Measurements from ENCODE around the gene DDX27. TPM values are rescaled to one million over a fixed set of nuclear protein-coding genes. Genes with fewer than 3 reads are reported as not detected.
A peak's percentile ranks its signal among the peaks of the same experiment; 100 is the strongest.

DDX27 gene
- total RNA-seq, 1 donor from 2014 or later, result 54.0 TPM

DNA sequence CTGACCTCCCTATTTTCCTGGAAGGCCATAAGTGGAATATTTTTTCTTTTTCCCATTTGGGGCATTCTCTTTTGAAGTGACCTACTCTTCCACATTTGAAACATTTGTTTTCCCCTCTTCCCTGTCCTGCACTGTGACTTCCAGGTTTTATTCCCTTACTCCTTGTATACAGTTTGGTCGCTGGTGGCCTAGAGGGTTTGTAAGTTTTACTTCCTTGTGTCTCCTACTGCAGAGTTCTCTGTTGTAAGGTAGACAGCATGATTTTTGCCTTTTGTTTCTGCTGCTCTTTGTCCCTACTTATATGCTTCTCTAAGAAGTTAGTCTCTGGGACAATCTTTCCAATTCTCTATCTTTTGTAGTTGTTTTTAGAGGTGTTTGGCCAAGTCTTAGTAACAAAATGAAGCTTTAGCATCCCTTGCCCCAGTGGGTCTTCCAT lies 66.0 kb downstream of the DDX27 start:
- H3K4me1 Mint-ChIP-seq (ENCODE audit: low read depth), result peaks cover 67% of the 10 kb centered on the region
- H3K36me3 Mint-ChIP-seq (ENCODE audit: low read depth), result peaks cover 100% of the 10 kb centered on the region
- H3K27ac Mint-ChIP-seq, result no peak overlapping the region
- H3K4me3 Mint-ChIP-seq (ENCODE audit: low read depth), result peak overlapping the region; percentile 7
- peaks cover 68% of the 10 kb centered on the region for H3K9me3 Mint-ChIP-seq
- DNase-seq (ENCODE audit: low spot score), result no peak
- intact Hi-C loops (cut with micrococcal nuclease), result no loop called here
- no peaks in the 10 kb centered on the region for H3K27me3 Mint-ChIP-seq (ENCODE audit: low read depth)

DNA sequence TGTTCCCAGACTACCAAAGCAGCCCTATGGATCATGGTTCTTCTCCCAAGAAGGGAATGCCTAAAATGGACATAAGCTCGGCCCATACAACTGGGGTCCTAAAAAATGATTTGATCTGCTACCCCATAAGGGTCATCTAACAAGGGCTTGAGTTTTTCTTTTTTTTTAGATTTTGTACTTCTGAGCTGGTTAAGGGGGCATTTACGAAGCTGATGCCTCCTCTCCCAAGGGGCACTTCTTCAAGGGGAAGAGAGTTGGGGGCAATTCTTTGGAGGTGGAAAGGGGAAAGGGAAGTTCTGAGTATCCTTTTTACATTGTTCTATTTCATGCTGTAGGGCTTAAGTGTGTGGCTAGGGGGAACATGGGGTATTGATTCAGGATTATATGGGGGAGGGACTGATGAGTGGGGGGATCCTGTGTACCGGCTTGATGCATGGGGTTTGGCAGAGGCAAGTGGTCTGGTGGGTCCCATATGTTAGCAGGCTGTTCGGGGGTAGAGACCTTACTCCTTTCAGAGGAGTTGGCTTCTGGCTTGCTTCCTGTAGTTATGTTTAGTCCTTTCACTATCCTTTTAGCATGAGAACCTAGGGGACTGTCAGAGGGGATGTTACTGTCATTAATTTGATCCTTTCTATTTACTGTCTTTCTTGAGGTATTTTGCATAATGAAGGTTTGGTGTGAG lies 66.7 kb downstream of the DDX27 start:
- intact Hi-C loops (cut with micrococcal nuclease), result no loop called here
- Mint-ChIP-seq H3K36me3 (ENCODE audit: low read depth) (peaks cover 100% of the 10 kb centered on the region), H3K4me1 (ENCODE audit: low read depth) (peaks cover 63% of the 10 kb centered on the region), H3K27me3 (ENCODE audit: low read depth) (no peaks in the 10 kb centered on the region), H3K27ac (peak overlapping the region; percentile 51), H3K4me3 (ENCODE audit: low read depth) (peak overlapping the region; percentile 17), H3K9me3 (peaks cover 61% of the 10 kb centered on the region)
- DNase-seq (ENCODE audit: low spot score), result no peak

DNA sequence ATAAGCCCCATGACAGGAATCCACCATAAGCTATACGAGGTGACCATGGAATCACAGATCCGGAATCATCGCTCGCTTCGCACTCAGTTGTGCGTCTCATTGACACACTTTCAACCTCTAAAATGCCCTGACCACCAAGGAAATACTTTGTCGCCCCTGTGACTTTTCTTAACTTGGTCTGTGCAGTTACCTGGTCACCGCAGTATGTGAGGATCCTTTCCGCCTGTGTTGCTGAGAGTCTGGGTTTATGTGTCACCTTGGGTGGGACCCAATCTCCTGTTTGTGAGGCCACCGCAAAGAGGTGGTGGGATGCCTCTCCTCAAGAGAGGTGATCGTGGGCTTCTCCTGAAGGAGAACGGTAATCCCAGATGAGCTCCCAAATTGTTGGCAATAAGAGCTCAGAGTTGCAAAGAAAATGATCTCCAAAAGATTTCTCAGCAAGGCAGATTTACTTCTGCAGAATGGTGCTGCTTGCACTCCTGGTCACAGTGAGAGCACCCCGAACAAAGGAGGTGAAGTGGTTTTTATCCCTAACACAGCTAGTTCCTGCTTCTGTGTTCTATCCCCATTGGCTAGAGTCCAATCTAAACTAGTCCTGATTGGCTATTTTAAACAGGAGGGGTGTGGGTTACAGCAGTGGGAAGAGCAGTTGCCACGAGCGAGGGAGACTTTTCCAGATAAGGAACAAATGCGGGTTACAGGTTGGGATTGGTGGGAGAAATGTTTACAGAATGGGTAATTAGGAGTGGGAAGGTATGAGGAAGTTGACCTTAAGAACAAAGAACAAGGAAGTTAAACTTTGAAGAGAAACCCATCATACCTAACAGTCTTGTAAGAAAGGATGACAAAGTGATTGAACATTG lies 67.7 kb downstream of the DDX27 start:
- peaks cover 53% of the 10 kb centered on the region for H3K4me1 Mint-ChIP-seq (ENCODE audit: low read depth)
- no peaks in the 10 kb centered on the region for H3K27me3 Mint-ChIP-seq (ENCODE audit: low read depth)
- H3K9me3 Mint-ChIP-seq, result peaks cover 51% of the 10 kb centered on the region
- intact Hi-C loops (cut with micrococcal nuclease), result no loop called here
- peak overlapping the region; percentile 3 for H3K4me3 Mint-ChIP-seq (ENCODE audit: low read depth)
- H3K27ac Mint-ChIP-seq, result peak overlapping the region; percentile 61
- no peak for DNase-seq (ENCODE audit: low spot score)
- peaks cover 99% of the 10 kb centered on the region for H3K36me3 Mint-ChIP-seq (ENCODE audit: low read depth)

DNA sequence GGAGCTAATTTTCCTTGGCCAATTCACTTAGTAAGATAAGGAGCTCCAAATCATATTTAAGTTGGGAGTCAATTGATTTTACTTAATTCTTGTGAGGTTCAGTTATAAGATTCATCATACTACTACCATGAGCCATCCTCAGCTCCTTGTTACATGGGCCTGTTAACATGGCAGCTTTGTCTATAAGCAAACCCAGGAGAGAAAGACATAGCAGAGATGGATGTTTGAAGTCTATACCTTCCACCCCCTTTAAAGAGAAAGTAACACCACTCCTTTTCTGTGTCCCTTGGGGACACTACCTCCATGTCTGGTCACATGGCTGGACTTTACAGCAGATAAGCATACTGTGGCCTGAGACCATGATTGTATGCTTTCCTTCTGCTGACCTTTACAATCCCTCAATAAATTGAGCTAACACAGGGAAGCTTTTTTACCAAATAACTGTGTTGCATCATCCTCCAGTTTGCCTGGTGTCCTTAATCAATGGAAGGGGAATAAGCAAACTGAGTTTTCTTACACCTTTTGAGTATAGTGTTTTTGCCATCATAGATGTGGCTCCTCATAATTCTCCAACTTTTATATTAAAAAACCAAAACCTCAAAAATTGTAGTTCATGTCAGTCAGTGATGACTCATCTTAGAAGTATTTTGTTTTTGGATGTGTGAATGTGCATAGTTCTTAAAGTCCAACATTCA lies 68.5 kb downstream of the DDX27 start:
- Mint-ChIP-seq H3K4me1 (ENCODE audit: low read depth) (peaks cover 46% of the 10 kb centered on the region), H3K27ac (peak overlapping the region; percentile 15), H3K9me3 (peaks cover 44% of the 10 kb centered on the region), H3K4me3 (ENCODE audit: low read depth) (peak overlapping the region; percentile 3), H3K36me3 (ENCODE audit: low read depth) (peaks cover 97% of the 10 kb centered on the region), H3K27me3 (ENCODE audit: low read depth) (no peaks in the 10 kb centered on the region)
- DNase-seq (ENCODE audit: low spot score), result no peak
- intact Hi-C loops (cut with micrococcal nuclease), result no loop called here

DNA sequence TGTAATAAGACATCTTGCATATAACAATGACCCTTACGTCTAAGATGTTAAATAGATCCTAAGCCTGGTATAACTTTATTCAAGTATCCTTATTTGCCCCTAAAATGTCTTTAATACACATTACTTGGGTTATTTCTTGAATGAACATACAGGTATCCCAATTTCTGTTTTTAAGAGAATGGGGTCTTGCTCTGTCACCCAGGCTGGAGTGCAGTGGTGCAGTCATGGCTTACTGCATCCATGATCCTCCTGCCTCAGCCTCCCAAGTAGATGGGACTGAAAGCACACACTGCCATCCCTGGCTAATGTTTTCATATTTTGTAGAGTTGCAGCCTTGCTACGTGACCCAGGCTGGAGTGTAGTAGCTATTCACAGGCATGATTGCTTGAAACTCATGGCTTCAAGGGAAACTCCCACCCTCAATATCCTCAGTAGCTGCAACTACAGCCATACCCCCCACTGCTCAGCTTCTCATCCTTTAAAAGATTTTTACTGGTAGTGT lies 69.1 kb downstream of the DDX27 start:
- Mint-ChIP-seq H3K27ac (peak overlapping the region; percentile 15), H3K36me3 (ENCODE audit: low read depth) (peaks cover 97% of the 10 kb centered on the region), H3K4me1 (ENCODE audit: low read depth) (peaks cover 40% of the 10 kb centered on the region), H3K27me3 (ENCODE audit: low read depth) (no peaks in the 10 kb centered on the region), H3K9me3 (peaks cover 39% of the 10 kb centered on the region), H3K4me3 (ENCODE audit: low read depth) (no peak overlapping the region)
- DNase-seq (ENCODE audit: low spot score), result no peak
- intact Hi-C loops (cut with micrococcal nuclease), result no loop called here

DNA sequence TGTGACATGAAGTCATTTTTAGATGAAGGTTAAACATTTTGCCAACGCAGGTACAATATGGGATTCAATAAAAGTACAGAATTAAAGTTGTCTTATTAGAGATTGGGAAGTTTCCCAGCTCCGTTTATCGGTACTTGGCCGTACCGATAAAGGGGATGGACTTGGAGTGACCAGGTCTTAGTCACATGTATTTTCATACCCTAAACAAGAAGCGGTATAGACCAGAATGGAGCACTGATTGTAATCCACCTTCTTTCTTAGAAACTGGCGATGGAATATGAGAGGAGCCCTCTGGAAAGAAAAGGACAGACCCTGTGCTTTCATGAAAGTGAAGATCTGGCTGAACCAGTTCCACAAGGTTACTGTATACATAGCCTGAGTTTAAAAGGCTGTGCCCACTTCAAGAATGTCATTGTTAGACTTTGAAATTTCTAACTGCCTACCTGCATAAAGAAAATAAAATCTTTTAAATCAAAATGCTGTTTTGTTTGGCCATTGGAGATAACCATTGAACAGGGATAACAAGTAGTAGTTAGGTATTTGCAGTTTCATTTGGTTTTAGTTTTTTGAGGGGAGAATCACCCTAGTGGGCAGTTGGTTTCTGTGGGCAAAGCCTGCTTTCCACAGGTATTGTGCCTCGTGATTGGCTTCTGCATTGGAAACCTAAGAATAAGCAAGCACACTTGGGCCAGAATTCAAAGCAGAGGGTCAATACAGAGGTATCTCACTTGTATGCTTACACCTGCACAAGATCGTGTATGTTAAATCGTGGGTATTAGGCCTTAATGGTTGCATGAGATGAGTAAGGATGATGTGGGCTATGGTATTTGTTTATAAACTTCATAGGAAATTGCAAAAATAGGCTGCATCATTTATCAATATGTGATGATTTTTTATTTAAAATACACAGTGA lies 69.8 kb downstream of the DDX27 start:
- H3K4me1 Mint-ChIP-seq (ENCODE audit: low read depth), result peaks cover 32% of the 10 kb centered on the region
- no peak for DNase-seq (ENCODE audit: low spot score)
- no peak overlapping the region for H3K4me3 Mint-ChIP-seq (ENCODE audit: low read depth)
- intact Hi-C loops (cut with micrococcal nuclease), result no loop called here
- peaks cover 31% of the 10 kb centered on the region for H3K9me3 Mint-ChIP-seq
- peaks cover 95% of the 10 kb centered on the region for H3K36me3 Mint-ChIP-seq (ENCODE audit: low read depth)
- no peak overlapping the region for H3K27ac Mint-ChIP-seq
- H3K27me3 Mint-ChIP-seq (ENCODE audit: low read depth), result no peaks in the 10 kb centered on the region

DNA sequence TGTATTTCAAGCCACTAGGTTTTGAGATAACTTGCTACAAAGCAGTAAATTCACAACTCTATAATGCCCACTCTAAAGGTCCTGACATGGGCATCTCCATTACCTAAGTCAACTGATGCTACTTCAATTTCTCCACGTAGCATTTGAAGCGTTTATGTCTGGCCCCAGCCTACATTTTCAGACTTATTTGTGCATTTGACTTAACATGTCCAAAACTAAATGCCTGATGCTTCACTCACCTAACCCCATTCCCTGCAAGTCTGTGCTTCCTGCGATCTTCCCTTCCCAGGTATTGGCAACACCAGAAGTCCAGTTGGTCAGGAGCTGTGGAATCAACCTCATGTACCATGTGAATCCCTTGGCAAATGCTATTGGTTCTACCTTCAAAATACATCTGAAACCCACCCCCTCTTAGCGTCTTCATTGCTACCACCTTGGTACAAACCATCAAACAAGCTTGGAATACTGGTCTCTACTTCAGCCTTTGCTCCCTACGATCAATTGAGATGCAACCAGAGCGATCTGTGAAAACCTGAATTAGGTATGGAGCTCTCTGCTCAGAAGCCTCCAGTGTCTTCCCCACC lies 71.5 kb downstream of the DDX27 start:
- intact Hi-C loops (cut with micrococcal nuclease), result no loop called here
- no peak overlapping the region for H3K4me3 Mint-ChIP-seq (ENCODE audit: low read depth)
- peak overlapping the region; percentile 17 for H3K27ac Mint-ChIP-seq
- no peak for DNase-seq (ENCODE audit: low spot score)
- H3K9me3 Mint-ChIP-seq, result peaks cover 19% of the 10 kb centered on the region
- H3K4me1 Mint-ChIP-seq (ENCODE audit: low read depth), result peaks cover 19% of the 10 kb centered on the region
- no peaks in the 10 kb centered on the region for H3K27me3 Mint-ChIP-seq (ENCODE audit: low read depth)
- H3K36me3 Mint-ChIP-seq (ENCODE audit: low read depth), result peaks cover 92% of the 10 kb centered on the region

DNA sequence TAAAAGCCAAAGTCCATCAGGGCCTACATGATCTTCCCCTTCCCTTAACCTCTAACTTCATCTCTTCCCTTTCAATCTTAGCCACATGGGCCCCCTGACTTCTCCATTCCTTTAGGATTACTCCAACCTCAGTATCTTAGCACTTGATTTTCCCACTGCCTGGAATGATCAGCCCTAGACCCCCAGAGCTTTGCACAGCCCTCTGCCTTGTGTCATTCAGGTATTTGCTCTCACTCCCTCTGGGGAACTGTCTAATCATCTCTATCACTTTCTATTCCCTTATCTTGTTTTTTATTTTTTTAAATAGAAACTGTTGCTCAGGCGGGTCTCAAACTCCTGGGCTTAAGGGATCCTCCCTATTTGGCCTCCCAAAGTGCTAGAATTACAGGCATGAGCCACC lies 72.0 kb downstream of the DDX27 start:
- H3K27ac Mint-ChIP-seq, result peak overlapping the region; percentile 17
- H3K4me1 Mint-ChIP-seq (ENCODE audit: low read depth), result peaks cover 15% of the 10 kb centered on the region
- peaks cover 14% of the 10 kb centered on the region for H3K9me3 Mint-ChIP-seq
- no peak for DNase-seq (ENCODE audit: low spot score)
- H3K27me3 Mint-ChIP-seq (ENCODE audit: low read depth), result no peaks in the 10 kb centered on the region
- H3K4me3 Mint-ChIP-seq (ENCODE audit: low read depth), result no peak overlapping the region
- peaks cover 88% of the 10 kb centered on the region for H3K36me3 Mint-ChIP-seq (ENCODE audit: low read depth)
- intact Hi-C loops (cut with micrococcal nuclease), result no loop called here

DNA sequence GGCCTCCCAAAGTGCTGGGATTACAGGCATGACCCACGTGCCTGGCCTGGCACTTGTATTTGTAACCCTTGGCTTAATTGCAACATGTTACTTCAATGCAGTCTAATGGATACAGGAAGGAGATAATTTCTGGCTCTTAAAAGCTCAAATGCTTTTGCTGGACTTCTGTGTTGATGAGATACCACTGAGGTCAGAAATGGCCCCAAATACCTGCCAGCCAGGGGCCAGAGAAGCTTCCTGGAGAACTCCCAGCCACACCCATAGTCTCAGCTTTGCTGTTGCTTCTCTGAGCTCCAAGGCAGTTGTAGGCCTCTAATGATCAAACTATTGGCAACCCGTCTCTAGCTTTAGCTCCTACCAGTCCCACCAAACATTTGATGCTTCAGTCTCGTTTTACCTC lies 72.8 kb downstream of the DDX27 start:
- DNase-seq (ENCODE audit: low spot score), result no peak
- H3K27ac Mint-ChIP-seq, result no peak overlapping the region
- intact Hi-C loops (cut with micrococcal nuclease), result no loop called here
- no peaks in the 10 kb centered on the region for H3K27me3 Mint-ChIP-seq (ENCODE audit: low read depth)
- H3K36me3 Mint-ChIP-seq (ENCODE audit: low read depth), result peaks cover 84% of the 10 kb centered on the region
- H3K4me3 Mint-ChIP-seq (ENCODE audit: low read depth), result no peak overlapping the region
- H3K4me1 Mint-ChIP-seq (ENCODE audit: low read depth), result peaks cover 11% of the 10 kb centered on the region
- peaks cover 6% of the 10 kb centered on the region for H3K9me3 Mint-ChIP-seq

DNA sequence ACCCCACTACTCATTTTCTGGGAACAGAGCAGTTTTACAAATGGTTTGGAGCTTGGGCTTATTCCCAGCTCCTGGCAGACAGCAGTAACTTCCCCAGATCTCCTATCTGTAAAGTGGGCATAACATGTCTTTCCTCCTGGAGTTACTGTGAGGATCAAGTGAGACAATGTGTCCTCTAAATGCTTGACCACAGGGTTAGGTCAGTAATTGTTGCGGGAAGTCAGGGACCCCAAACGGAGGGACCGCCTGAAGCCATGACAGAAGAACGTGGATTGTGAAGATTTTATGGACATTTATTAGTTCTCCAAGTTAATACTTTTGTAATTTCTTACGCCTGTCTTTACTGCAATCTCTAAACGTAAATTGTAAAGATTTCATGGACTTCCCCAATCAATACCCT lies 73.9 kb downstream of the DDX27 start:
- Mint-ChIP-seq H3K36me3 (ENCODE audit: low read depth) (peaks cover 73% of the 10 kb centered on the region), H3K27ac (peak overlapping the region; percentile 17), H3K4me3 (ENCODE audit: low read depth) (no peak overlapping the region), H3K27me3 (ENCODE audit: low read depth) (no peaks in the 10 kb centered on the region), H3K4me1 (ENCODE audit: low read depth) (peaks cover 10% of the 10 kb centered on the region), H3K9me3 (no peaks in the 10 kb centered on the region)
- no peak for DNase-seq (ENCODE audit: low spot score)
- intact Hi-C loops (cut with micrococcal nuclease), result no loop called here
